ENCODE results near the gene TNRC6A. TPM values are rescaled to one million over a fixed set of nuclear protein-coding genes. Genes with fewer than 3 reads are reported as not detected.
A peak's percentile ranks its signal among the peaks of the same experiment; 100 is the strongest.
"Not testable (repeated sequence)": the region's sequence is repeated elsewhere in the genome, so short reads cannot be mapped to it uniquely, and the experiment has no call there.

TNRC6A gene
- total RNA-seq, 4 donors from 2014 or later = 26.3 to 120 (median 49.2) TPM

DNA sequence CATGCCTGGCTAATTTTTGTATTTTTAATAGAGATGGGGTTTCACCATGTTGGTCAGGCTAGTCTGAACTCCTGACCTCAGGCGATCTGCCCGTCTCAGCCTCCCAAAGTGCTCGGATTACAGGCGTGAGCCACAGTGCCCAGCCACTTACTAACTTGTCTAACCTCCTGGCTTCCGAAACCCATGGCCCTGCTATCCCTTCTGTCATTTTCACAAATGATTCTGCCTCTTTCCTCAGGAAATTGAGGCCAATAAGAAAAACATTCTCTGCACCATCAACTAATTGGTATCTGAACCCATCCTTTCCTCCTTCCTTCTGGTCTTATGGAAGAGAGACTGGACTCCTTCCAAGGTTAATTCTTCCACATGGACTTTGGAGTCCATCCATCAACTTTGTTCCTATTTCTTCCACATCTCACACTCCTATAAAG is 27.9 kb upstream of the TNRC6A start:
- no peak for DNase-seq (ENCODE audit: low spot score in 2 of 2)
- WGBS = 34% methylated on average over 5 of the region's 5 CpGs
- no peaks in the 10 kb centered on the region for H3K9me3 ChIP-seq
- peaks cover 18% of the 10 kb centered on the region for H3K4me1 ChIP-seq
- no peak overlapping the region for H3K4me3 ChIP-seq
- TF ChIP-seq EP300 (IDR thresholded peaks at IDR 0.05) (no peak), POLR2AphosphoS5 (IDR thresholded peaks at IDR 0.05) (no peak), POLR2A (IDR thresholded peaks at IDR 0.05) (no peak)
- TF ChIP-seq, protein P1, sequence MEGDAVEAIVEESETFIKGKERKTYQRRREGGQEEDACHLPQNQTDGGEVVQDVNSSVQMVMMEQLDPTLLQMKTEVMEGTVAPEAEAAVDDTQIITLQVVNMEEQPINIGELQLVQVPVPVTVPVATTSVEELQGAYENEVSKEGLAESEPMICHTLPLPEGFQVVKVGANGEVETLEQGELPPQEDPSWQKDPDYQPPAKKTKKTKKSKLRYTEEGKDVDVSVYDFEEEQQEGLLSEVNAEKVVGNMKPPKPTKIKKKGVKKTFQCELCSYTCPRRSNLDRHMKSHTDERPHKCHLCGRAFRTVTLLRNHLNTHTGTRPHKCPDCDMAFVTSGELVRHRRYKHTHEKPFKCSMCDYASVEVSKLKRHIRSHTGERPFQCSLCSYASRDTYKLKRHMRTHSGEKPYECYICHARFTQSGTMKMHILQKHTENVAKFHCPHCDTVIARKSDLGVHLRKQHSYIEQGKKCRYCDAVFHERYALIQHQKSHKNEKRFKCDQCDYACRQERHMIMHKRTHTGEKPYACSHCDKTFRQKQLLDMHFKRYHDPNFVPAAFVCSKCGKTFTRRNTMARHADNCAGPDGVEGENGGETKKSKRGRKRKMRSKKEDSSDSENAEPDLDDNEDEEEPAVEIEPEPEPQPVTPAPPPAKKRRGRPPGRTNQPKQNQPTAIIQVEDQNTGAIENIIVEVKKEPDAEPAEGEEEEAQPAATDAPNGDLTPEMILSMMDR (IDR thresholded peaks at IDR 0.05) = no peak
- no peaks in the 10 kb centered on the region for H3K36me3 ChIP-seq
- no peaks in the 10 kb centered on the region for H3K27me3 ChIP-seq
- H3K27ac ChIP-seq = peak overlapping the region; percentile 63

DNA sequence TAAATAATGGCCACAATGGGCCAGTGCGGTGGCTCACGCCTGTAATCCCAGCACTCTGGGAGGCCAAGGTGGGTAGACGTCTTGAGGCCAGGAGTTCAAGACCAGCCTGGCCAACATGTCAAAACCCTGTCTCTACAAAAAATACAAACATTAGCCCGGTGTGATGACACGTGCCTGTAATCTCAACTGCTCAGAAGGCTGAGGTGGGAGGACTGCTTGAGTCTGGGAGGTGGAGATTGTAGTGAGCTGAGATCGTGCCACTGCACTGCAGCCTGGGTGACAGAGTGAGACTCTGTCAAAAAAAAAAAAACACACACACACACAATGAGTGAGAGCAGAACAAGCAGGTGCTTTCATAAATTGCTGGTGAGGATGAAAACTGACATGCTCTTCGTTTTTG is 21.7 kb upstream of the TNRC6A start:
- H3K9me3 ChIP-seq; H3K4me1 ChIP-seq; H3K36me3 ChIP-seq; H3K27ac ChIP-seq; H3K4me3 ChIP-seq; H3K27me3 ChIP-seq; DNase-seq (ENCODE audit: low spot score in 2 of 2): not testable (repeated sequence)
- WGBS = 72% methylated on average over 7 of the region's 7 CpGs

DNA sequence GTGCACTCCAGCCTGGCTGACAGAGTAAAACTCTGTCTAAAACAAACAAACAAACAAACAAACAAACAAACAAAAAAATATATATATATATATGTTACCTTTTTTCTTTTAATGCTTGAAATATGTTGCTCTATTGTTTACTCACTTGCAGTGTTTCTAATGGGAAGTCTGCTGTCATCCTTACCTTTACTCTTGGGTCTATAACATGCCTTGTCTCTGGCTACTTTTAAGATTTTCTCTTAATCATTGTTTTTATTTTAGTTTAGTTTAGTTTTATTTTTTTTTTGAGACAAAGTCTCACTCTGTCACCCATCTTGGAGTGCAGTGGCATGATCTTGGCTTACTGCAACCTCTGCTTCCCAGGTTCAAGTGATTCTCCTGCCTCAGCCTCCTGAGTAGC is 16.1 kb upstream of the TNRC6A start:
- no peak for TF ChIP-seq POLR2AphosphoS5 (IDR thresholded peaks at IDR 0.05)
- no peak for TF ChIP-seq EP300 (IDR thresholded peaks at IDR 0.05)
- TF ChIP-seq, protein P1 (IDR thresholded peaks at IDR 0.05) = no peak
- TF ChIP-seq POLR2A (IDR thresholded peaks at IDR 0.05) = no peak
- Histone ChIP-seq H3K4me1 (no peaks in the 10 kb centered on the region), H3K36me3 (no peaks in the 10 kb centered on the region), H3K27me3 (no peaks in the 10 kb centered on the region), H3K9me3 (peaks cover 7% of the 10 kb centered on the region), H3K4me3 (no peak overlapping the region), H3K27ac (no peak overlapping the region)
- no peak for DNase-seq (ENCODE audit: low spot score in 2 of 2)

DNA sequence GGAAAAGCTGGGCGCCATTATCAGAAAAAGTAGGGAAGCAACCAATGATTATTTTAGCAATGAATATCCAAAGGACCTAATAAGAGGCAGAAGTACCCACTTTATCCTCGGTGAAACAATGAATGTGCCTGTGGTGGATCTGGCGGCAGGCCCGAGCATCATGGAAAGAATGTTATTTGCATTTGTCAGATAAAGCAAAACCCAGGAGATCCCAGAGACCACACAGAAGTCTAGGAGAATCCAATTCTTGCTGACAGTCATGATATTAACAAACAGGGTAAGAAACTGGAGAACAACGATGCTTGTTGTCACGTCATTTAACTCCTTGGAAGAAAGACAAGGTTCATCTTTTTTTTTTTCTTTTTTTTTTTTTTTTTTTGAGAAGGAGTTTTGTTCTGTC is 12.0 kb upstream of the TNRC6A start:
- 78% methylated on average over 6 of the region's 6 CpGs for WGBS
- Histone ChIP-seq H3K27ac (no peak overlapping the region), H3K36me3 (no peaks in the 10 kb centered on the region), H3K4me3 (no peak overlapping the region), H3K27me3 (no peaks in the 10 kb centered on the region), H3K4me1 (no peaks in the 10 kb centered on the region), H3K9me3 (peaks cover 7% of the 10 kb centered on the region)
- DNase-seq (ENCODE audit: low spot score in 2 of 2) = no peak
- no peak for TF ChIP-seq POLR2A (IDR thresholded peaks at IDR 0.05)
- no peak for TF ChIP-seq EP300 (IDR thresholded peaks at IDR 0.05)
- TF ChIP-seq, protein P1 (IDR thresholded peaks at IDR 0.05) = no peak
- TF ChIP-seq POLR2AphosphoS5 (IDR thresholded peaks at IDR 0.05) = no peak

DNA sequence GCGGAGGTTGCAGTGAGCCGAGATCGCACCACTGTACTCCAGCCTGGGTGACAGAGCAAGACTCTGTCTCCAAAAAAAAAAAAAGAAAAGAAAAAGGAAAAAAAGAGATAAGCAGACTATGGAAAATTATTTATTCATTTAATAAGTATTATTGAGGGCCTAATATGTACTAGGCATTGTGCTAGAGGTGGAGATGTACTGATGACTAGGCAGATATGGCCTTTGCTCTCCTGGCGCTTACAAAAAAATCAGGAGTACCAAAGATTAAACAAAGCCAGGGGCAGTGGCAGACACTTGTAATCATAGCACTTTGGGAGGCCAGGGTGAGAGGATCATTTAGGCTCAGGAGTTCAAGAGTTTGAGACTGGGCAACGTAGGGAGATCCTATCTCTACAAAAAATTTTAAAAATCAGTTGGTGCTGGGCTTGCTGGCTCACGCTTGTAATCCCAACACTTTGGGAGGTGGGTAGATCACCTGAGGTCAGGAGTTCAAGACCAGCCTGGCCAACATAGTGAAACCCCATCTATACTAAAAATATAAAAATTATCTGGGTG is 10.4 kb upstream of the TNRC6A start:
- H3K36me3 ChIP-seq = no peaks in the 10 kb centered on the region
- 91% methylated on average over 6 of the region's 6 CpGs for WGBS
- H3K27me3 ChIP-seq = no peaks in the 10 kb centered on the region
- no peak overlapping the region for H3K4me3 ChIP-seq
- no peak overlapping the region for H3K27ac ChIP-seq
- DNase-seq (ENCODE audit: low spot score in 2 of 2) = no peak
- H3K4me1 ChIP-seq = no peaks in the 10 kb centered on the region
- TF ChIP-seq POLR2AphosphoS5 (IDR thresholded peaks at IDR 0.05) (no peak), POLR2A (IDR thresholded peaks at IDR 0.05) (no peak), EP300 (IDR thresholded peaks at IDR 0.05) (no peak)
- TF ChIP-seq, protein P1 (IDR thresholded peaks at IDR 0.05) = no peak
- no peaks in the 10 kb centered on the region for H3K9me3 ChIP-seq

DNA sequence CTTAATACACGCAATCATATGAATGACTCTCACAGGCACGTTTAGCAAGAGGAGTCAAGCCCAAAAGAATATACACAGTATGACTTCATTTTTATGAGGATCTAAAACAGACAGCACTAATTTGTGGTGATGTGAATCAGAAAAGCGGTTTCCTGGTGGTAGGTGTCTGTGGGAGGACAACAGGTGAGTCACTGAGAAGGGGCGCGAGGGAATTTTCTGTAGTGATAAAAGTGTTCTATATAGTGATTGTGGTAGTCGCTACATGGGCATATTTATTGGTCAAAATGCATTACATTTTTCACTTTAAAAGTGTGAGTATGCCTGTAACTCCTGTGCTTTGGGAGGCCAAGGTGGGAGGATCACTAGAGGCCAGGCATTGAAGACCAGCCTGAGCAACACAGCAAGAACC is 7.6 kb upstream of the TNRC6A start:
- Histone ChIP-seq H3K27ac (no peak overlapping the region), H3K4me3 (no peak overlapping the region), H3K9me3 (no peaks in the 10 kb centered on the region), H3K4me1 (no peaks in the 10 kb centered on the region), H3K27me3 (no peaks in the 10 kb centered on the region), H3K36me3 (no peaks in the 10 kb centered on the region)
- WGBS = 92% methylated on average over 6 of the region's 6 CpGs
- DNase-seq (ENCODE audit: low spot score in 2 of 2) = no peak
- TF ChIP-seq EP300 (IDR thresholded peaks at IDR 0.05) = no peak
- TF ChIP-seq, protein P1 (IDR thresholded peaks at IDR 0.05) = no peak
- no peak for TF ChIP-seq POLR2A (IDR thresholded peaks at IDR 0.05)
- TF ChIP-seq POLR2AphosphoS5 (IDR thresholded peaks at IDR 0.05) = no peak
